ENCODE data around the gene FGGY.
"Not testable (repeated sequence)": the region's sequence is repeated elsewhere in the genome, so short reads cannot be mapped to it uniquely, and the experiment has no call there.

The FGGY gene

GRCh38 chr1:59436637-59437036 lies 139.7 kb downstream of the FGGY start:
- no peak for DNase-seq

- DNase-seq: no peak
Measured at GRCh38 chr1:59438058-59438560, 141.2 kb downstream of the FGGY start.

- DNase-seq: no peak
Measured at GRCh38 chr1:59442492-59442891, 145.6 kb downstream of the FGGY start.

- no peak for DNase-seq
Measured at GRCh38 chr1:59443310-59443709, 146.4 kb downstream of the FGGY start.

- DNase-seq: no peak
Measured at GRCh38 chr1:59444520-59444919, 147.6 kb downstream of the FGGY start.

- no peak for DNase-seq
Measured at GRCh38 chr1:59445040-59445439, 148.1 kb downstream of the FGGY start.

- no peak for DNase-seq
Measured at GRCh38 chr1:59446257-59446901, 149.5 kb downstream of the FGGY start.

GRCh38 chr1:59452026-59452425 lies 155.1 kb downstream of the FGGY start:
- no peak for DNase-seq

GRCh38 chr1:59452559-59452958 lies 155.7 kb downstream of the FGGY start:
- DNase-seq: no peak

- DNase-seq: no peak
Measured at GRCh38 chr1:59453297-59453968, 156.5 kb downstream of the FGGY start.

GRCh38 chr1:59455206-59455605 lies 158.3 kb downstream of the FGGY start:
- no peak for DNase-seq

- DNase-seq: no peak
Measured at GRCh38 chr1:59457786-59458185, 160.9 kb downstream of the FGGY start.

- no peak for DNase-seq
Measured at GRCh38 chr1:59458884-59459283, 162.0 kb downstream of the FGGY start.

- DNase-seq: not testable (repeated sequence)
Measured at GRCh38 chr1:59462942-59463341, 166.0 kb downstream of the FGGY start.

- DNase-seq: not testable (repeated sequence)
Measured at GRCh38 chr1:59465478-59465877, 168.6 kb downstream of the FGGY start.

- no peak for DNase-seq
Measured at GRCh38 chr1:59468828-59469428, 172.0 kb downstream of the FGGY start.

GRCh38 chr1:59471991-59472570 lies 175.2 kb downstream of the FGGY start:
- not testable (repeated sequence) for DNase-seq

GRCh38 chr1:59473831-59474230 lies 176.9 kb downstream of the FGGY start:
- DNase-seq: no peak

GRCh38 chr1:59474496-59474895 lies 177.6 kb downstream of the FGGY start:
- no peak for DNase-seq

- DNase-seq: no peak
Measured at GRCh38 chr1:59475737-59476136, 178.8 kb downstream of the FGGY start.

- DNase-seq: no peak
Measured at GRCh38 chr1:59477286-59477685, 180.4 kb downstream of the FGGY start.

- no peak for DNase-seq
Measured at GRCh38 chr1:59477867-59478266, 181.0 kb downstream of the FGGY start.

Measured in nucleus accumbens (tissue), 56 donors.